GM12864 (cell line): Measurements from ENCODE around the gene GNG2.

Experiments
- DNase-seq: peaks from one replicate; pipeline ENCODE4 v3.0.0-alpha.2; 2011; ENCODE audit warnings: low read depth
- H3K4me3 ChIP-seq: 2 replicates; pipeline ENCODE4 v1.5.1; 2011; ENCODE audit warnings: mild to moderate bottlenecking, low read depth, low read length, control low read depth
- TF ChIP-seq, protein P1 (sequence below): IDR thresholded peaks from 2 replicates; pipeline ENCODE4 v1.5.1; 2011; ENCODE audit warnings: low read depth, mild to moderate bottlenecking, moderate library complexity, low read length, control low read depth, inconsistent platforms; ENCODE audit errors: missing control alignments

Gene GNG2

GRCh38 chr14:51931308-51931707, 70.9 kb downstream of the GNG2 start:
- TF ChIP-seq, protein P1, sequence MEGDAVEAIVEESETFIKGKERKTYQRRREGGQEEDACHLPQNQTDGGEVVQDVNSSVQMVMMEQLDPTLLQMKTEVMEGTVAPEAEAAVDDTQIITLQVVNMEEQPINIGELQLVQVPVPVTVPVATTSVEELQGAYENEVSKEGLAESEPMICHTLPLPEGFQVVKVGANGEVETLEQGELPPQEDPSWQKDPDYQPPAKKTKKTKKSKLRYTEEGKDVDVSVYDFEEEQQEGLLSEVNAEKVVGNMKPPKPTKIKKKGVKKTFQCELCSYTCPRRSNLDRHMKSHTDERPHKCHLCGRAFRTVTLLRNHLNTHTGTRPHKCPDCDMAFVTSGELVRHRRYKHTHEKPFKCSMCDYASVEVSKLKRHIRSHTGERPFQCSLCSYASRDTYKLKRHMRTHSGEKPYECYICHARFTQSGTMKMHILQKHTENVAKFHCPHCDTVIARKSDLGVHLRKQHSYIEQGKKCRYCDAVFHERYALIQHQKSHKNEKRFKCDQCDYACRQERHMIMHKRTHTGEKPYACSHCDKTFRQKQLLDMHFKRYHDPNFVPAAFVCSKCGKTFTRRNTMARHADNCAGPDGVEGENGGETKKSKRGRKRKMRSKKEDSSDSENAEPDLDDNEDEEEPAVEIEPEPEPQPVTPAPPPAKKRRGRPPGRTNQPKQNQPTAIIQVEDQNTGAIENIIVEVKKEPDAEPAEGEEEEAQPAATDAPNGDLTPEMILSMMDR: no peak
- DNase-seq: no peak
- no peak overlapping the region for H3K4me3 ChIP-seq

GRCh38 chr14:51933191-51933590, 72.8 kb downstream of the GNG2 start:
- TF ChIP-seq, protein P1: no peak
- no peak overlapping the region for H3K4me3 ChIP-seq
- DNase-seq: no peak

DNA sequence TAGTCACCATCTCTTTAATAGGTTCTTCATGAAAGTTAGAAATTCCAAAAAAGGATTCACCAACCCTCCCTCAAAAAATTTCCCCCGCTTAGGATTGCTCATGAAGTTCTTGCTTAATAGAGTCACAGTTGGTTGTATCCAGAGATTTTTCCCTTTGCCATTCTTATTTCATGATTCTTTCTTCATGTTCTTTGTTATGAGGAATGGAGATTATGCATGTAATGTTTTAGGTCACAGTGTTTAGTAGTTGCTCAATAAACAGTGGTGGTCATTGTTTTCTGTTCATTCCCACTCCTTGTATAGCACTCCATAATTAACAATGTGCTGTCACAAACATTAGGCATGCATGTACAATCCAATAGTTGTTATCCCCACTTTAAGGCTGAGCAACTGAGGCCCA, 77.7 kb downstream of the GNG2 start:
- TF ChIP-seq, protein P1: no peak
- no peak for DNase-seq
- no peak overlapping the region for H3K4me3 ChIP-seq

- no peak overlapping the region for H3K4me3 ChIP-seq
- no peak for DNase-seq
- TF ChIP-seq, protein P1: no peak
Measured at GRCh38 chr14:51938821-51939220, 78.4 kb downstream of the GNG2 start.

DNA sequence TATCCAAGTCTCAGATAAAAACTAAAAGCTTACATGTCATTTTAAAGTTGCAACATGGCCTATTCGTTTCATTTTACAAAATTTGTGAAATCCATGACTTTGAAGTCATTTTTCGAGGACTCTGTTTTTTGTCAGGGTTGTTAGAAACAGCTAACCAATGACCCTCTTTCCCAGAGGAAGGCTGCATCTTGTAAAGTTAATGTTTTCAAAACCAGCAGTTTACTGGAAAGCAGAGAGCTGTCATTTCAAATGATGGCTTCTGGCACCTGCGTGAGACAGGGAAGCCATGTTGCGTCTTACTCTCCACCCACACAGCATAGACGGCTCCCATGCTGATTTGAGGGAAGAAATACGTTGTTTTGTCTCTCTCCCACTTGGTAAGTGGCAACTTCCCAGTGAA, 78.8 kb downstream of the GNG2 start:
- TF ChIP-seq, protein P1: no peak
- DNase-seq: no peak
- H3K4me3 ChIP-seq: no peak overlapping the region

- TF ChIP-seq, protein P1: no peak
- DNase-seq: peak; percentile 33
- no peak overlapping the region for H3K4me3 ChIP-seq
Measured at GRCh38 chr14:51939755-51940301, 79.4 kb downstream of the GNG2 start.

GRCh38 chr14:51942971-51943370, 82.6 kb downstream of the GNG2 start:
- DNase-seq: no peak
- H3K4me3 ChIP-seq: no peak overlapping the region
- TF ChIP-seq, protein P1: no peak
